HepG2 (cell line): ENCODE measurements around the gene OSBPL2. TPM values are rescaled to one million over a fixed set of nuclear protein-coding genes. Genes with fewer than 3 reads are reported as not detected.

ENCODE experiments used
- ARID4A ChIP-seq: sonication (generic); formaldehyde crosslinking; IDR thresholded peaks from 2 replicates; pipeline ENCODE4 v1.5.0; 2020; ENCODE audit warnings: mild to moderate bottlenecking, missing genetic modification reagents, borderline replicate concordance
- CREBL2 ChIP-seq: sonication (generic); formaldehyde crosslinking; IDR thresholded peaks from 2 replicates; pipeline ENCODE4 v1.8.1; 2023; ENCODE audit warnings: missing genetic modification reagents, mild to moderate bottlenecking, borderline replicate concordance
- FOXC1 ChIP-seq: sonication (generic); formaldehyde crosslinking; IDR thresholded peaks from 2 replicates; pipeline ENCODE4 v1.8.0; 2022; ENCODE audit warnings: mild to moderate bottlenecking, missing genetic modification reagents, borderline replicate concordance
- GABPB1 ChIP-seq: IDR thresholded peaks from 2 replicates; pipeline ENCODE4 v1.6.1; 2016; ENCODE audit warnings: mild to moderate bottlenecking, missing genetic modification reagents, moderate library complexity, missing compliant biosample characterization
- HMGXB4 ChIP-seq, 2 experiments: sonication (generic) in 1 of 2; formaldehyde crosslinking in 1 of 2; IDR thresholded peaks; 2 replicates each; pipeline versions ENCODE4 v1.4.0 to v1.6.1; 2018 to 2020; ENCODE audit warnings: missing genetic modification reagents in 2 of 2, borderline replicate concordance in 1 of 2, low read depth in 1 of 2, mild to moderate bottlenecking in 1 of 2, missing biosample characterization in 1 of 2
- MAFK ChIP-seq, 2 experiments: IDR thresholded peaks in 1 of 2; conservative IDR thresholded peaks in 1 of 2; 2 replicates each; pipeline ENCODE4 v1.6.1; 2011; ENCODE audit warnings: improper control_type of control experiment in 2 of 2, low read length in 2 of 2
- NFYB ChIP-seq: sonication (generic); formaldehyde crosslinking; IDR thresholded peaks from 2 replicates; pipeline ENCODE4 v1.4.0; 2020; ENCODE audit warnings: missing genetic modification reagents
- PCBP2 ChIP-seq: fragments of 200-400 bp; formaldehyde crosslinking; optimal IDR thresholded peaks from 2 replicates; pipeline ENCODE3; 2018; ENCODE audit warnings: low read length, low read depth; ENCODE audit not compliant: poor library complexity, severe bottlenecking
- POGZ ChIP-seq: sonication (generic); formaldehyde crosslinking; IDR thresholded peaks from 2 replicates; pipeline ENCODE4 v1.4.0; 2020; ENCODE audit warnings: mild to moderate bottlenecking, missing genetic modification reagents
- RCOR2 ChIP-seq: IDR thresholded peaks from 2 replicates; pipeline ENCODE4 v1.6.1; 2016; ENCODE audit warnings: missing biosample characterization, missing genetic modification reagents
- SMC3 ChIP-seq: IDR thresholded peaks from 2 replicates; pipeline ENCODE4 v1.6.1; 2011; ENCODE audit warnings: low read length, improper control_type of control experiment
- SMYD3 ChIP-seq: sonication (generic); formaldehyde crosslinking; IDR thresholded peaks from 2 replicates; pipeline ENCODE4 v1.8.1; 2023; ENCODE audit warnings: mild to moderate bottlenecking, missing genetic modification reagents
- ZBTB46 ChIP-seq: sonication (generic); formaldehyde crosslinking; IDR thresholded peaks from 2 replicates; pipeline ENCODE4 v1.4.0; 2020; ENCODE audit warnings: mild to moderate bottlenecking, missing genetic modification reagents, borderline replicate concordance
- ZNF333 ChIP-seq: sonication (generic); formaldehyde crosslinking; IDR thresholded peaks from 2 replicates; pipeline ENCODE4 v1.4.0; 2020; ENCODE audit warnings: mild to moderate bottlenecking, missing genetic modification reagents, borderline replicate concordance
- ZNF441 ChIP-seq: sonication (generic); formaldehyde crosslinking; IDR thresholded peaks from 2 replicates; pipeline ENCODE4 v1.7.0; 2021; ENCODE audit warnings: missing genetic modification reagents, borderline replicate concordance
- ZNF704 ChIP-seq: sonication (generic); formaldehyde crosslinking; IDR thresholded peaks from 2 replicates; pipeline ENCODE4 v1.8.1; 2023; ENCODE audit warnings: mild to moderate bottlenecking, inconsistent platforms, moderate library complexity, missing genetic modification reagents, borderline replicate concordance
- ZNF772 ChIP-seq: sonication (generic); formaldehyde crosslinking; IDR thresholded peaks from 2 replicates; pipeline ENCODE4 v1.5.0; 2020; ENCODE audit warnings: mild to moderate bottlenecking, missing genetic modification reagents
- polyA plus RNA-seq, 8 experiments: library from polyadenylated mRNA; depleted of rRNA in 3 of 8; stranded (reverse) in 7 of 8; unstranded in 1 of 8; fragments of >200 nt; fragmentation: Illumina TruSeq in 4 of 8; extraction: Trizol in 4 of 8; gene quantifications; 2 replicates each; pipeline versions ENCODE4 v1.2.1 to v1.2.3, GENCODE V29; 2011 to 2016; ENCODE audit warnings: low read depth in 4 of 8, missing spikeins in 1 of 8, mixed read lengths in 1 of 8; ENCODE audit not compliant: insufficient read depth in 1 of 8
- total RNA-seq, 5 experiments: library from RNA; depleted of rRNA; stranded (reverse); fragments of >200 nt; fragmentation: Illumina TruSeq; extraction: Trizol; gene quantifications; 2 replicates each; pipeline ENCODE4 v1.2.3, GENCODE V29; 2016; ENCODE audit warnings: low read depth in 1 of 5

OSBPL2 gene
- total and polyA plus RNA-seq, 2 of the 13 experiments (the other 11 are each of a cell fraction or from before 2014, with no cell fraction given) = 18.5 to 37.4 TPM

- TF ChIP-seq HMGXB4 (CRISPR knock-in tag; IDR thresholded peaks at IDR 0.05; ENCODE audit: borderline replicate concordance in 1 of 2, low read depth in 1 of 2) (peak; percentile 31 to 33; a peak in 2 of 4 replicates), FOXC1 (CRISPR knock-in tag) (0 out of 2 replicates have a peak, but pooled peaks have one; percentile 3), ZNF441 (0 out of 2 replicates have a peak, but pooled peaks have one; percentile 25), MAFK (conservative IDR thresholded peaks at IDR 0.05 in 1 of 2, IDR thresholded peaks at IDR 0.05 in 1 of 2; ENCODE audit: low read length in 2 of 2) (0 out of 4 replicates have a peak, but pooled peaks of 1 of the 2 experiments have one; percentile 0), ZNF772 (CRISPR knock-in tag) (peak; percentile 80), ZNF333 (CRISPR knock-in tag) (peak; percentile 18; the same call in 1 of the 2 replicates), GABPB1 (CRISPR knock-in tag) (0 out of 2 replicates have a peak, but pooled peaks have one; percentile 1), SMC3 (no peak), ZBTB46 (CRISPR knock-in tag) (no peak), ZNF704 (CRISPR knock-in tag) (peak; percentile 40; the same call in 1 of the 2 replicates), POGZ (CRISPR knock-in tag) (no peak), SMYD3 (CRISPR knock-in tag) (no peak), RCOR2 (CRISPR knock-in tag) (no peak), ARID4A (CRISPR knock-in tag) (0 out of 2 replicates have a peak, but pooled peaks have one; percentile 37), PCBP2 (no peak), CREBL2 (CRISPR knock-in tag) (0 out of 2 replicates have a peak, but pooled peaks have one; percentile 42), NFYB (0 out of 2 replicates have a peak, but pooled peaks have one; percentile 10)
Observed at GRCh38 chr20:62239278-62239879, 1.1 kb downstream of the OSBPL2 start (continued).
